HepG2 (cell line): Measurements from ENCODE around the gene FBXW8. TPM values are rescaled to one million over a fixed set of nuclear protein-coding genes. Genes with fewer than 3 reads are reported as not detected.

Source experiments
- CCDC6 ChIP-seq: sonication (generic); formaldehyde crosslinking; IDR thresholded peaks from 2 replicates; pipeline ENCODE4 v1.8.1; 2022; ENCODE audit warnings: mild to moderate bottlenecking, missing genetic modification reagents, moderate library complexity
- FLYWCH1 ChIP-seq: sonication (generic); formaldehyde crosslinking; IDR thresholded peaks from 2 replicates; pipeline ENCODE4 v1.8.1; 2023; ENCODE audit warnings: mild to moderate bottlenecking, missing genetic modification reagents
- KDM5B ChIP-seq: sonication (generic); formaldehyde crosslinking; IDR thresholded peaks from 2 replicates; pipeline ENCODE4 v1.4.0; 2020; ENCODE audit warnings: missing genetic modification reagents, mild to moderate bottlenecking, borderline replicate concordance
- MBNL3 ChIP-seq: fragments of 250-450 bp; sonication (Bioruptor Pico); conservative IDR thresholded peaks from 2 replicates; pipeline ENCODE4 v1.8.0; 2022; ENCODE audit warnings: mild to moderate bottlenecking, inconsistent platforms
- MYC ChIP-seq: sonication (generic); formaldehyde crosslinking; IDR thresholded peaks from 2 replicates; pipeline ENCODE4 v1.9.0; 2021; ENCODE audit warnings: missing genetic modification reagents, borderline replicate concordance
- NR1H2 ChIP-seq: sonication (generic); formaldehyde crosslinking; IDR thresholded peaks from 2 replicates; pipeline ENCODE4 v1.8.1; 2022; ENCODE audit warnings: low read depth, missing genetic modification reagents, borderline replicate concordance
- PHF8 ChIP-seq: sonication (generic); formaldehyde crosslinking; IDR thresholded peaks from 2 replicates; pipeline ENCODE4 v1.5.0; 2020; ENCODE audit warnings: missing genetic modification reagents
- POLR2G ChIP-seq: fragments of 200-400 bp; formaldehyde crosslinking; IDR thresholded peaks from 2 replicates; pipeline ENCODE4 v1.6.1; 2018; ENCODE audit warnings: mild to moderate bottlenecking, low read depth, low read length, moderate library complexity
- RARA ChIP-seq: IDR thresholded peaks from 2 replicates; pipeline ENCODE4 v1.6.1; 2016; ENCODE audit warnings: missing genetic modification reagents, missing compliant biosample characterization
- TAF1 ChIP-seq: sonication (generic); formaldehyde crosslinking; IDR thresholded peaks from 2 replicates; pipeline ENCODE4 v1.4.0; 2020; ENCODE audit warnings: missing genetic modification reagents
- TBX2 ChIP-seq: sonication (generic); formaldehyde crosslinking; IDR thresholded peaks from 2 replicates; pipeline ENCODE4 v1.5.0; 2020; ENCODE audit warnings: missing genetic modification reagents, mild to moderate bottlenecking, borderline replicate concordance
- TBX3 ChIP-seq: fragments of 450-650 bp; IDR thresholded peaks from 2 replicates; pipeline ENCODE4 v1.6.1; 2017; ENCODE audit warnings: antibody characterized with exemption, mild to moderate bottlenecking, inconsistent platforms, borderline replicate concordance
- THAP11 ChIP-seq: IDR thresholded peaks from 2 replicates; pipeline ENCODE4 v1.6.1; 2016; ENCODE audit warnings: missing biosample characterization, missing genetic modification reagents
- ZMYM3 ChIP-seq: sonication (generic); formaldehyde crosslinking; IDR thresholded peaks from 2 replicates; pipeline ENCODE4 v1.5.1; 2020; ENCODE audit warnings: mild to moderate bottlenecking, missing genetic modification reagents
- ZNF253 ChIP-seq: sonication (generic); formaldehyde crosslinking; IDR thresholded peaks from 2 replicates; pipeline ENCODE4 v1.8.0; 2022; ENCODE audit warnings: mild to moderate bottlenecking, missing genetic modification reagents, borderline replicate concordance
- ZNF292 ChIP-seq: sonication (generic); formaldehyde crosslinking; IDR thresholded peaks from 2 replicates; pipeline ENCODE4 v1.8.1; 2022; ENCODE audit warnings: mild to moderate bottlenecking, low read depth, missing genetic modification reagents, borderline replicate concordance
- ZNF296 ChIP-seq: sonication (generic); formaldehyde crosslinking; conservative IDR thresholded peaks from 2 replicates; pipeline ENCODE4 v1.5.0; 2020; ENCODE audit warnings: mild to moderate bottlenecking, missing genetic modification reagents
- ZNF30 ChIP-seq: sonication (generic); formaldehyde crosslinking; IDR thresholded peaks from 2 replicates; pipeline ENCODE4 v1.5.0; 2020; ENCODE audit warnings: mild to moderate bottlenecking, missing genetic modification reagents
- ZNF598 ChIP-seq: sonication (generic); formaldehyde crosslinking; IDR thresholded peaks from 2 replicates; pipeline ENCODE4 v1.5.1; 2020; ENCODE audit warnings: mild to moderate bottlenecking, missing genetic modification reagents, borderline replicate concordance
- ZNF678 ChIP-seq: sonication (generic); formaldehyde crosslinking; IDR thresholded peaks from 2 replicates; pipeline ENCODE4 v1.4.0; 2020; ENCODE audit warnings: mild to moderate bottlenecking, missing genetic modification reagents
- ZNF761 ChIP-seq: sonication (generic); formaldehyde crosslinking; conservative IDR thresholded peaks from 2 replicates; pipeline ENCODE4 v1.4.0; 2020; ENCODE audit warnings: mild to moderate bottlenecking, missing genetic modification reagents
- ZSCAN22 ChIP-seq: sonication (generic); formaldehyde crosslinking; IDR thresholded peaks from 2 replicates; pipeline ENCODE4 v1.4.0; 2020; ENCODE audit warnings: mild to moderate bottlenecking, missing genetic modification reagents
- polyA plus RNA-seq, 8 experiments: library from polyadenylated mRNA; depleted of rRNA in 3 of 8; stranded (reverse) in 7 of 8; unstranded in 1 of 8; fragments of >200 nt; fragmentation: Illumina TruSeq in 4 of 8; extraction: Trizol in 4 of 8; gene quantifications; 2 replicates each; pipeline versions ENCODE4 v1.2.1 to v1.2.3, GENCODE V29; 2011 to 2016; ENCODE audit warnings: low read depth in 4 of 8, missing spikeins in 1 of 8, mixed read lengths in 1 of 8; ENCODE audit not compliant: insufficient read depth in 1 of 8
- total RNA-seq, 5 experiments: library from RNA; depleted of rRNA; stranded (reverse); fragments of >200 nt; fragmentation: Illumina TruSeq; extraction: Trizol; gene quantifications; 2 replicates each; pipeline ENCODE4 v1.2.3, GENCODE V29; 2016; ENCODE audit warnings: low read depth in 1 of 5
- TF ChIP-seq, protein P1 (sequence below): sonication (generic); formaldehyde crosslinking; IDR thresholded peaks from 2 replicates; pipeline ENCODE4 v1.4.0; 2020; ENCODE audit warnings: mild to moderate bottlenecking, missing genetic modification reagents
- TF ChIP-seq, protein P2 (sequence below): sonication (generic); formaldehyde crosslinking; IDR thresholded peaks from 2 replicates; pipeline ENCODE4 v1.5.0; 2020; ENCODE audit warnings: missing genetic modification reagents

FBXW8 gene
- total and polyA plus RNA-seq, 2 of the 13 experiments (the other 11 are each of a cell fraction or from before 2014, with no cell fraction given): 5.1 to 5.9 TPM

DNA sequence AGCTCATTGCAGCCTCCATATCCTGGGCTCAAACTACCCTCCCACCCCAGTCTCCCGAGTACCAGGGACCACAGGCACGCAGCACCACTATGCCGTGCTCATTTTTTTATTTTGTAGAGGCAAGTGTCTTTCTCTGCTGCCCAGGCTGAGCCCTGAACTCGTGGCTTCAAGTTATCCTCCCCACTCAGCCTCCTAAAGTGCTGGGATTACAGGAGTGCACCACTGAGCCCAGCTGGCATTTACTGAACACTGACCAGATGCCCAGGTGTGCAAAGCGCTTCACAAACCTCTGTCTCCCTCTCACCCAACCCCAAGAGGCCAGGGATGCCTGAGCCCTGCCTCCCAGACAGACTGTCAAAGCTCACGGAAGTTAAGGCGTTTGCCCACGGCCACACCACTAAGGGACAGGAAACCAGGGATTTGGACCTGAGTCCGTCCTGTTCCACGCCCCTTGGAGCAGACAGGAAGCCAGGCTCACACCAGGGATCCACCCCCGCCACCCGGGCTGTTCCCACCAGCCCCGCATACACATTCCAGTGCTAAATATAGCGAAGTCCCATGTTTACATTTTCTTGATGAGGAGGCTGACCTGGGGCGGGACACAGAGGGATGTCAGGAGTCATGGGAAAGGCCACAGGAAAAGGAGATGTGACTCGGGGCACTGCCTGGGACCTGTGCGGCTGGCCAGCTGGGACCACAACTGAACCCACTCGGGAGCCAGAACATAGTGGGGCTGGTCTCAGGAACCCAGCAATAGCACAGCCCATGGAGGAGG lies 137.2 kb downstream of the FBXW8 start (continued):
- TF ChIP-seq, protein P1, sequence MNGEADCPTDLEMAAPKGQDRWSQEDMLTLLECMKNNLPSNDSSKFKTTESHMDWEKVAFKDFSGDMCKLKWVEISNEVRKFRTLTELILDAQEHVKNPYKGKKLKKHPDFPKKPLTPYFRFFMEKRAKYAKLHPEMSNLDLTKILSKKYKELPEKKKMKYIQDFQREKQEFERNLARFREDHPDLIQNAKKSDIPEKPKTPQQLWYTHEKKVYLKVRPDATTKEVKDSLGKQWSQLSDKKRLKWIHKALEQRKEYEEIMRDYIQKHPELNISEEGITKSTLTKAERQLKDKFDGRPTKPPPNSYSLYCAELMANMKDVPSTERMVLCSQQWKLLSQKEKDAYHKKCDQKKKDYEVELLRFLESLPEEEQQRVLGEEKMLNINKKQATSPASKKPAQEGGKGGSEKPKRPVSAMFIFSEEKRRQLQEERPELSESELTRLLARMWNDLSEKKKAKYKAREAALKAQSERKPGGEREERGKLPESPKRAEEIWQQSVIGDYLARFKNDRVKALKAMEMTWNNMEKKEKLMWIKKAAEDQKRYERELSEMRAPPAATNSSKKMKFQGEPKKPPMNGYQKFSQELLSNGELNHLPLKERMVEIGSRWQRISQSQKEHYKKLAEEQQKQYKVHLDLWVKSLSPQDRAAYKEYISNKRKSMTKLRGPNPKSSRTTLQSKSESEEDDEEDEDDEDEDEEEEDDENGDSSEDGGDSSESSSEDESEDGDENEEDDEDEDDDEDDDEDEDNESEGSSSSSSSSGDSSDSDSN (CRISPR knock-in tag): peak; percentile 56
- no peak for TF ChIP-seq FLYWCH1 (CRISPR knock-in tag)
- 0 out of 2 replicates have a peak, but pooled peaks have one; percentile 53 for TF ChIP-seq ZNF761
- TF ChIP-seq KDM5B: peak; percentile 27; the same call in 1 of the 2 replicates
- peak; percentile 90; the same call in 1 of the 2 replicates for TF ChIP-seq TBX2
- no peak for TF ChIP-seq CCDC6 (CRISPR knock-in tag)
- TF ChIP-seq ZNF292 (CRISPR knock-in tag): no peak; the same call in 1 of the 2 replicates
- no peak for TF ChIP-seq ZNF253 (CRISPR knock-in tag)
- TF ChIP-seq RARA (CRISPR knock-in tag): peak; percentile 99
- no peak; the same call in 1 of the 2 replicates for TF ChIP-seq POLR2G
- TF ChIP-seq NR1H2: no peak
- no peak for TF ChIP-seq TBX3
- TF ChIP-seq ZNF598: no peak
- TF ChIP-seq ZMYM3 (CRISPR knock-in tag): peak; percentile 57; the same call in 1 of the 2 replicates
- peak; percentile 48; the same call in 1 of the 2 replicates for TF ChIP-seq MYC (CRISPR knock-in tag)
- TF ChIP-seq ZSCAN22 (CRISPR knock-in tag): no peak
- no peak for TF ChIP-seq THAP11 (CRISPR knock-in tag)
- no peak for TF ChIP-seq ZNF30 (CRISPR knock-in tag)
- no peak for TF ChIP-seq ZNF296
- no peak for TF ChIP-seq MBNL3 (CRISPR knock-in tag)
- no peak for TF ChIP-seq TAF1 (CRISPR knock-in tag)
- TF ChIP-seq, protein P2, sequence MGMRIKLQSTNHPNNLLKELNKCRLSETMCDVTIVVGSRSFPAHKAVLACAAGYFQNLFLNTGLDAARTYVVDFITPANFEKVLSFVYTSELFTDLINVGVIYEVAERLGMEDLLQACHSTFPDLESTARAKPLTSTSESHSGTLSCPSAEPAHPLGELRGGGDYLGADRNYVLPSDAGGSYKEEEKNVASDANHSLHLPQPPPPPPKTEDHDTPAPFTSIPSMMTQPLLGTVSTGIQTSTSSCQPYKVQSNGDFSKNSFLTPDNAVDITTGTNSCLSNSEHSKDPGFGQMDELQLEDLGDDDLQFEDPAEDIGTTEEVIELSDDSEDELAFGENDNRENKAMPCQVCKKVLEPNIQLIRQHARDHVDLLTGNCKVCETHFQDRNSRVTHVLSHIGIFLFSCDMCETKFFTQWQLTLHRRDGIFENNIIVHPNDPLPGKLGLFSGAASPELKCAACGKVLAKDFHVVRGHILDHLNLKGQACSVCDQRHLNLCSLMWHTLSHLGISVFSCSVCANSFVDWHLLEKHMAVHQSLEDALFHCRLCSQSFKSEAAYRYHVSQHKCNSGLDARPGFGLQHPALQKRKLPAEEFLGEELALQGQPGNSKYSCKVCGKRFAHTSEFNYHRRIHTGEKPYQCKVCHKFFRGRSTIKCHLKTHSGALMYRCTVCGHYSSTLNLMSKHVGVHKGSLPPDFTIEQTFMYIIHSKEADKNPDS (CRISPR knock-in tag): 0 out of 2 replicates have a peak, but pooled peaks have one; percentile 54
- TF ChIP-seq PHF8 (CRISPR knock-in tag): no peak; the same call in 1 of the 2 replicates
- no peak for TF ChIP-seq ZNF678 (CRISPR knock-in tag)
